ENCODE measurements around the gene TMEM184B. TPM values are rescaled to one million over a fixed set of nuclear protein-coding genes. Genes with fewer than 3 reads are reported as not detected.
A peak's percentile ranks its signal among the peaks of the same experiment; 100 is the strongest.

Gene TMEM184B
- 88.3 and 94.8 TPM in 2 replicates for polyA plus RNA-seq (2013)

DNA sequence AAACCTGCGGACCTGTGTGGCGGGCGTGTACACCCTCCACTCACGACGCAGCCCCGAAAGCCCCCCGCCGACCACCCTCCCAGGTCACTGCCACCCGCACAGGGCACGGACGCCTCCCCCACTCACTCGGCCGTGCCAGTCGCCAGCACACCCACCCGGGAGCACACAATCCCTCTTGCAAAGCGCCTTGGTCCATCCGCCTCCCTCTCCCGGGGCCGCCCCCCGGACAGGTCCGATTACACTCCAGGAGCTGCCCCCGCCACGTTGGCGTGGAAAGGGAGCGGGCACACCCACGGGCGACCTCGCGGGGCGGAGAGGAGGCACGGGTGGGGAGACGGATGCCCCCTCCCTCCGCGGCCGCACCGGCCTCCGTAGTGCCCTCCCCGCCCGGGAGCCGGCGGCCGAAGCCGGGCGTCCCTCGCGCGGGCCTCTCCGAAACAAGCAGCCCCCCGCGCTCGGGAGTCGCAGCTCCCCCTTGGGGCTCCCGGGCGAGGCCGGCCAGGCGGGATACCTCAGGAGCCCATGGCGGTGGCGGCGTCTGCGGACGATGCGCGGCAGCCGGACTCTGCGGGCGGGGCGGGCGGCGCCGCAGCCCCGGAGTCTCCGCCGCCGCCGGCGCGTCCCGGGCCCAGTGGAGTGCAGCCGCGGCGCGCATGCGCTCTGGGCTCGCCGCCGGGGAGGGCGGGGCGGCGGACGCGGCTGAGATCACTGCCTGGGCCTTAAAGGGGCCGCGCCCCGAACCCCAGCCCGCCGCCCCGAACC, at the start of gene TMEM184B:
Gene TMEM184B (minus strand): TSS at position 638 of the 762 bp plus-strand sequence. CDS start 25,049 bp downstream, outside the sequence.
- WGBS (ENCODE audit: extremely low coverage, insufficient coverage, insufficient read length), result no CpG with 5 or more reads among the region's 97 CpGs
- peak within 1 kb of the TSS; percentile 77 for H2AK5ac ChIP-seq (ENCODE audit: low read length)

GRCh38 chr22:38320605-38321402, 48.0 kb upstream of the TMEM184B start:
- H2BK5ac ChIP-seq (ENCODE audit: low read depth, low read length, poor library complexity), result no peak overlapping the region
- peak; percentile 77 to 85 for DNase-seq

More for the DNA sequence above, at the start of gene TMEM184B:
- peak within 1 kb of the TSS; percentile 33 for H2BK12ac ChIP-seq (ENCODE audit: low read length)
- H4K8ac ChIP-seq (ENCODE audit: low read depth, low read length), result peak within 1 kb of the TSS; percentile 79
- H3K79me1 ChIP-seq (ENCODE audit: low read length), result peaks cover 12% of the 10 kb centered on the region
- peaks cover 4 to 15% of the 10 kb centered on the region in 2 experiments for H3K36me3 ChIP-seq (ENCODE audit: control insufficient read depth in 1 of 2, insufficient read depth in 2 of 2, low read length in 2 of 2)
- peak; percentile 67 to 86 for DNase-seq
- H3K4me1 ChIP-seq (ENCODE audit: control insufficient read depth in 1 of 2, insufficient read depth in 2 of 2, low read length in 2 of 2), result peaks cover 23 to 36% of the 10 kb centered on the region in 2 experiments
- no peak within 1 kb of the TSS for H3K23ac ChIP-seq (ENCODE audit: low read length)
- H3K4me2 ChIP-seq (ENCODE audit: low read length), result peak within 1 kb of the TSS; percentile 80
- H3K4ac ChIP-seq (ENCODE audit: low read depth, low read length), result peak within 1 kb of the TSS; percentile 77
- H3K27ac ChIP-seq (ENCODE audit: low read depth, low read length), result peak within 1 kb of the TSS; percentile 57
- H3K18ac ChIP-seq (ENCODE audit: low read length), result peak within 1 kb of the TSS; percentile 77
- H2BK5ac ChIP-seq (ENCODE audit: low read depth, low read length, poor library complexity), result peak within 1 kb of the TSS; percentile 87
- peak within 1 kb of the TSS; percentile 95 for H2BK120ac ChIP-seq (ENCODE audit: insufficient read depth, low read length, poor library complexity)
- peak within 1 kb of the TSS; percentile 88 for H3K9ac ChIP-seq (ENCODE audit: low read length)
- no peaks in the 10 kb centered on the region for H3K9me3 ChIP-seq (ENCODE audit: insufficient read depth, low read depth, low read length)
- H3K4me3 ChIP-seq (ENCODE audit: low read depth, low read length), result peak within 1 kb of the TSS; percentile 97
- peak within 1 kb of the TSS; percentile 84 for H4K91ac ChIP-seq (ENCODE audit: low read depth, low read length)
- peak within 1 kb of the TSS; percentile 89 for H3K14ac ChIP-seq (ENCODE audit: low read length)
- peak within 1 kb of the TSS; percentile 95 for H2AFZ ChIP-seq (ENCODE audit: insufficient read depth, low read length, poor library complexity)
- no peaks in the 10 kb centered on the region for H3K27me3 ChIP-seq (ENCODE audit: insufficient read depth, low read length)
- peak within 1 kb of the TSS; percentile 71 for H4K12ac ChIP-seq (ENCODE audit: low read depth, low read length)
- peaks cover 25% of the 10 kb centered on the region for H3K79me2 ChIP-seq (ENCODE audit: control insufficient read depth, insufficient read depth, low read length, poor library complexity)

GRCh38 chr22:38318792-38319773, 46.3 kb upstream of the TMEM184B start:
- Histone ChIP-seq H3K23ac (ENCODE audit: low read length) (no peak overlapping the region), H3K4me2 (ENCODE audit: low read length) (no peak overlapping the region), H4K8ac (ENCODE audit: low read depth, low read length) (peak overlapping the region; percentile 69), H2AFZ (ENCODE audit: insufficient read depth, low read length, poor library complexity) (no peak overlapping the region), H3K14ac (ENCODE audit: low read length) (peak overlapping the region; percentile 88), H4K12ac (ENCODE audit: low read depth, low read length) (no peak overlapping the region), H3K18ac (ENCODE audit: low read length) (peak overlapping the region; percentile 57), H2BK5ac (ENCODE audit: low read depth, low read length, poor library complexity) (peak overlapping the region; percentile 77), H3K9ac (ENCODE audit: low read length) (peak overlapping the region; percentile 15), H3K27ac (ENCODE audit: low read depth, low read length) (peak overlapping the region; percentile 83), H2BK12ac (ENCODE audit: low read length) (peak overlapping the region; percentile 82), H3K36me3 (ENCODE audit: control insufficient read depth in 1 of 2, insufficient read depth in 2 of 2, low read length in 2 of 2) (peaks cover 1 to 4% of the 10 kb centered on the region in 2 experiments), H3K9me3 (ENCODE audit: insufficient read depth, low read depth, low read length) (no peaks in the 10 kb centered on the region), H3K79me1 (ENCODE audit: low read length) (peaks cover 31% of the 10 kb centered on the region), H3K4ac (ENCODE audit: low read depth, low read length) (no peak overlapping the region), H3K79me2 (ENCODE audit: control insufficient read depth, insufficient read depth, low read length, poor library complexity) (peaks cover 34% of the 10 kb centered on the region), H4K91ac (ENCODE audit: low read depth, low read length) (peak overlapping the region; percentile 74), H3K4me1 (ENCODE audit: control insufficient read depth in 1 of 2, insufficient read depth in 2 of 2, low read length in 2 of 2) (peaks cover 29 to 39% of the 10 kb centered on the region in 2 experiments), H2AK5ac (ENCODE audit: low read length) (peak overlapping the region; percentile 52), H3K27me3 (ENCODE audit: insufficient read depth, low read length) (no peaks in the 10 kb centered on the region), H2BK120ac (ENCODE audit: insufficient read depth, low read length, poor library complexity) (peak overlapping the region; percentile 94), H3K4me3 (ENCODE audit: low read depth, low read length) (no peak overlapping the region)
- no CpG with 5 or more reads among the region's 14 CpGs for WGBS (ENCODE audit: extremely low coverage, insufficient coverage, insufficient read length)
- peak in 1 of 2 donors; percentile 14 for DNase-seq

More at GRCh38 chr22:38320605-38321402, 48.0 kb upstream of the TMEM184B start:
- Histone ChIP-seq H4K91ac (ENCODE audit: low read depth, low read length) (no peak overlapping the region), H3K27ac (ENCODE audit: low read depth, low read length) (peak overlapping the region; percentile 10), H4K12ac (ENCODE audit: low read depth, low read length) (no peak overlapping the region), H2BK12ac (ENCODE audit: low read length) (no peak overlapping the region), H3K4ac (ENCODE audit: low read depth, low read length) (no peak overlapping the region), H3K27me3 (ENCODE audit: insufficient read depth, low read length) (no peaks in the 10 kb centered on the region), H3K79me2 (ENCODE audit: control insufficient read depth, insufficient read depth, low read length, poor library complexity) (peaks cover 17% of the 10 kb centered on the region), H4K8ac (ENCODE audit: low read depth, low read length) (no peak overlapping the region), H3K4me2 (ENCODE audit: low read length) (no peak overlapping the region), H2BK120ac (ENCODE audit: insufficient read depth, low read length, poor library complexity) (no peak overlapping the region), H3K36me3 (ENCODE audit: control insufficient read depth in 1 of 2, insufficient read depth in 2 of 2, low read length in 2 of 2) (no peaks in the 10 kb centered on the region), H3K18ac (ENCODE audit: low read length) (no peak overlapping the region), H3K9me3 (ENCODE audit: insufficient read depth, low read depth, low read length) (no peaks in the 10 kb centered on the region), H3K4me3 (ENCODE audit: low read depth, low read length) (no peak overlapping the region), H3K9ac (ENCODE audit: low read length) (no peak overlapping the region), H3K14ac (ENCODE audit: low read length) (no peak overlapping the region), H2AK5ac (ENCODE audit: low read length) (no peak overlapping the region), H2AFZ (ENCODE audit: insufficient read depth, low read length, poor library complexity) (no peak overlapping the region), H3K23ac (ENCODE audit: low read length) (no peak overlapping the region), H3K79me1 (ENCODE audit: low read length) (peaks cover 26% of the 10 kb centered on the region), H3K4me1 (ENCODE audit: control insufficient read depth in 1 of 2, insufficient read depth in 2 of 2, low read length in 2 of 2) (peaks cover 16 to 25% of the 10 kb centered on the region in 2 experiments)
- WGBS (ENCODE audit: extremely low coverage, insufficient coverage, insufficient read length), result no CpG with 5 or more reads among the region's 11 CpGs

Measured in trophoblast cell (in vitro differentiated cells and primary cell).